GM19238 (cell line): ENCODE data around the gene NLRC5.
"Not testable (repeated sequence)": the region's sequence is repeated elsewhere in the genome, so short reads cannot be mapped to it uniquely, and the experiment has no call there.

Experiments used
- DNase-seq: peaks from one replicate; pipeline ENCODE4 v3.0.0; 2011; ENCODE audit warnings: low spot score; ENCODE audit not compliant: insufficient read length

The NLRC5 gene

GRCh38 chr16:56998861-56999260 is 9.5 kb downstream of the NLRC5 start:
- no peak for DNase-seq

GRCh38 chr16:56999409-57000270 is 10.3 kb downstream of the NLRC5 start:
- no peak for DNase-seq

- no peak for DNase-seq
These were observed 11.1 kb downstream of the NLRC5 start for GRCh38 chr16:57000271-57001025.

- DNase-seq: no peak
These were observed 11.8 kb downstream of the NLRC5 start for GRCh38 chr16:57001026-57001679.

GRCh38 chr16:57003439-57004386 is 14.4 kb downstream of the NLRC5 start:
- DNase-seq: no peak

- no peak for DNase-seq
These were observed 15.3 kb downstream of the NLRC5 start for GRCh38 chr16:57004387-57005250.

- not testable (repeated sequence) for DNase-seq
These were observed 16.2 kb downstream of the NLRC5 start for GRCh38 chr16:57005597-57005996.

- DNase-seq: no peak
These were observed 17.7 kb downstream of the NLRC5 start for GRCh38 chr16:57007050-57007449.

GRCh38 chr16:57007530-57007929 is 18.2 kb downstream of the NLRC5 start:
- no peak for DNase-seq

GRCh38 chr16:57008440-57008839 is 19.1 kb downstream of the NLRC5 start:
- no peak for DNase-seq

GRCh38 chr16:57009643-57010170 is 20.4 kb downstream of the NLRC5 start:
- no peak for DNase-seq

- DNase-seq: no peak
These were observed 23.0 kb downstream of the NLRC5 start for GRCh38 chr16:57012353-57012752.

- no peak for DNase-seq
These were observed 23.9 kb downstream of the NLRC5 start for GRCh38 chr16:57013229-57013628.

GRCh38 chr16:57013902-57014301 is 24.5 kb downstream of the NLRC5 start:
- no peak for DNase-seq

- no peak for DNase-seq
These were observed 26.9 kb downstream of the NLRC5 start for GRCh38 chr16:57016301-57016700.

- DNase-seq: no peak
These were observed 27.5 kb downstream of the NLRC5 start for GRCh38 chr16:57016831-57017230.

GRCh38 chr16:57017251-57017650 is 27.9 kb downstream of the NLRC5 start:
- DNase-seq: no peak

- no peak for DNase-seq
These were observed 30.4 kb downstream of the NLRC5 start for GRCh38 chr16:57019746-57020145.

- no peak for DNase-seq
These were observed 31.3 kb downstream of the NLRC5 start for GRCh38 chr16:57020651-57021050.

GRCh38 chr16:57021757-57022156 is 32.4 kb downstream of the NLRC5 start:
- no peak for DNase-seq
